Left ventricle myocardium inferior (tissue), 1 donor: Measurements from ENCODE around the gene BMP2. TPM values are rescaled to one million over a fixed set of nuclear protein-coding genes. Genes with fewer than 3 reads are reported as not detected.

Experiments
- DNase-seq: peaks from one replicate; pipeline ENCODE4 v3.0.0-alpha.2; 2020
- H3K27ac ChIP-seq: fragments of 200-600 bp; replicated peaks from 2 replicates; pipeline ENCODE4 v1.8.0; 2021
- H3K27me3 ChIP-seq: fragments of 200-600 bp; 2 replicates; pipeline ENCODE4 v1.8.0; 2021; ENCODE audit warnings: low read depth
- H3K36me3 ChIP-seq: fragments of 200-600 bp; 2 replicates; pipeline ENCODE4 v1.8.0; 2021
- H3K4me1 ChIP-seq: fragments of 200-600 bp; 2 replicates; pipeline ENCODE4 v1.8.0; 2021
- H3K4me3 ChIP-seq: fragments of 200-600 bp; 2 replicates; pipeline ENCODE4 v1.8.0; 2021; ENCODE audit warnings: mild to moderate bottlenecking, moderate library complexity
- H3K9me3 ChIP-seq: fragments of 200-600 bp; replicated peaks from 2 replicates; pipeline ENCODE4 v1.8.0; 2021
- CTCF ChIP-seq: fragments of 200-600 bp; IDR thresholded peaks from 2 replicates; pipeline ENCODE4 v1.8.0; 2021; ENCODE audit warnings: antibody characterized with exemption, mild to moderate bottlenecking, borderline replicate concordance
- intact Hi-C: fragments of 100-400 bp; cut with micrococcal nuclease; formaldehyde crosslinking; loops from one replicate; pipeline ENCODE4 v1.11.0; 2022
- total RNA-seq: library from RNA; stranded (reverse); fragmentation: NEBNext Ultra II Directional; extraction: Animal tissue kit (Norgen Biotek cat#: 25700); gene quantifications from one replicate; pipeline ENCODE4 v1.2.1, GENCODE V29; 2021
- donor health status: DM: no; HTN: yes; CAD: no; lungs with severe emphysema.

BMP2 gene
- total RNA-seq, 1 donor from 2014 or later = 2.4 TPM

GRCh38 chr20:6811262-6812035 is 44.0 kb downstream of the BMP2 start:
- H3K27me3 ChIP-seq = peaks cover 35% of the 10 kb centered on the region
- H3K4me3 ChIP-seq = no peak overlapping the region
- no peak for DNase-seq
- peaks cover 9% of the 10 kb centered on the region for H3K9me3 ChIP-seq
- intact Hi-C loops = no loop called here
- no peaks in the 10 kb centered on the region for H3K4me1 ChIP-seq
- no peak for TF ChIP-seq CTCF
- no peak overlapping the region for H3K27ac ChIP-seq
- no peaks in the 10 kb centered on the region for H3K36me3 ChIP-seq

- no peak for DNase-seq
- Histone ChIP-seq H3K36me3 (no peaks in the 10 kb centered on the region), H3K4me3 (no peak overlapping the region), H3K9me3 (peaks cover 7% of the 10 kb centered on the region), H3K27me3 (peaks cover 39% of the 10 kb centered on the region), H3K4me1 (no peaks in the 10 kb centered on the region), H3K27ac (no peak overlapping the region)
- TF ChIP-seq CTCF = no peak
- intact Hi-C loops = no loop called here
Measured at GRCh38 chr20:6812530-6812929, 45.0 kb downstream of the BMP2 start.

- H3K9me3 ChIP-seq = no peaks in the 10 kb centered on the region
- no peaks in the 10 kb centered on the region for H3K36me3 ChIP-seq
- H3K27me3 ChIP-seq = peaks cover 52% of the 10 kb centered on the region
- H3K4me3 ChIP-seq = no peak overlapping the region
- H3K27ac ChIP-seq = no peak overlapping the region
- no peak for DNase-seq
- intact Hi-C loops = no loop called here
- TF ChIP-seq CTCF = no peak
- H3K4me1 ChIP-seq = no peaks in the 10 kb centered on the region
Measured at GRCh38 chr20:6814945-6815344, 47.5 kb downstream of the BMP2 start.

GRCh38 chr20:6818033-6818808 is 50.7 kb downstream of the BMP2 start:
- H3K4me3 ChIP-seq = no peak overlapping the region
- no peak for TF ChIP-seq CTCF
- intact Hi-C loops = no loop called here
- H3K36me3 ChIP-seq = no peaks in the 10 kb centered on the region
- H3K27ac ChIP-seq = no peak overlapping the region
- H3K27me3 ChIP-seq = peaks cover 52% of the 10 kb centered on the region
- H3K4me1 ChIP-seq = no peaks in the 10 kb centered on the region
- DNase-seq = no peak
- no peaks in the 10 kb centered on the region for H3K9me3 ChIP-seq

- no peak for DNase-seq
- Histone ChIP-seq H3K36me3 (no peaks in the 10 kb centered on the region), H3K27me3 (peaks cover 41% of the 10 kb centered on the region), H3K27ac (no peak overlapping the region), H3K4me3 (no peak overlapping the region), H3K4me1 (no peaks in the 10 kb centered on the region), H3K9me3 (no peaks in the 10 kb centered on the region)
- TF ChIP-seq CTCF = no peak
- intact Hi-C loops = no loop called here
Measured at GRCh38 chr20:6819599-6819998, 52.1 kb downstream of the BMP2 start.
